ENCODE data around the gene ZWILCH. TPM values are rescaled to one million over a fixed set of nuclear protein-coding genes. Genes with fewer than 3 reads are reported as not detected.
"Not testable (repeated sequence)": the region's sequence is repeated elsewhere in the genome, so short reads cannot be mapped to it uniquely, and the experiment has no call there.

The ZWILCH gene
- total and polyA plus RNA-seq, 2 experiments from 2014 or later = 9.8 to 17.8 TPM

DNA sequence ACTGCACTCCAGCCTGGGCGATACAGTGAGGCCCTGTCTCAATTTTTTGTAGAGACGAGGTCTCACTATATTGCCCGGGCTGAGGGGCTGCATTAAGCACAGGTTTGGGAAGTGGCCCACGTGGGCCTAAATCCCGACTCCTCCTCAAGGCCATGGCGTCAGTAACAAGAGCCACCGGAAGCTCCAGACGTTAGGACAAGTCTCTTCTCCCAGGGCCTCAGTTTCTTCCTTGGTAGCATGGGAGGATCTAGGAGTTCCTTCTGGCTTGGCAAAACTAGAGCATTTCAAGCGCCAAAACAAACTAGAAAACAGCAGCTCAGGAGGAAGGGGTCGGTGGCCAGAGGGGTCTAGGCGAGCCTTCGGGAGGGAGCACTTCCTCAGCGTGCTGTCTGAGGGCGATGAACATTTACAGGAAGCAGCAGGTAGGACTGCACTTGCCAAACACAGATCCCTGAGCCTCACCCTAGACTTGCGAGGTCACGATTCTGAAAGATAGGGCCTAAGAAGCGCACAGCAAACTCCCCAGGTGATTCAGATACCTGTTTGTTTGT lies 8.1 kb upstream of the ZWILCH start:
- no peak for TF ChIP-seq EZH2 (IDR thresholded peaks at IDR 0.05; ENCODE audit: borderline replicate concordance)
- TF ChIP-seq EZH2phosphoT487 (IDR thresholded peaks at IDR 0.05; ENCODE audit: low read depth, severe bottlenecking, unreplicated experiment) = no peak
- TF ChIP-seq, protein P1, sequence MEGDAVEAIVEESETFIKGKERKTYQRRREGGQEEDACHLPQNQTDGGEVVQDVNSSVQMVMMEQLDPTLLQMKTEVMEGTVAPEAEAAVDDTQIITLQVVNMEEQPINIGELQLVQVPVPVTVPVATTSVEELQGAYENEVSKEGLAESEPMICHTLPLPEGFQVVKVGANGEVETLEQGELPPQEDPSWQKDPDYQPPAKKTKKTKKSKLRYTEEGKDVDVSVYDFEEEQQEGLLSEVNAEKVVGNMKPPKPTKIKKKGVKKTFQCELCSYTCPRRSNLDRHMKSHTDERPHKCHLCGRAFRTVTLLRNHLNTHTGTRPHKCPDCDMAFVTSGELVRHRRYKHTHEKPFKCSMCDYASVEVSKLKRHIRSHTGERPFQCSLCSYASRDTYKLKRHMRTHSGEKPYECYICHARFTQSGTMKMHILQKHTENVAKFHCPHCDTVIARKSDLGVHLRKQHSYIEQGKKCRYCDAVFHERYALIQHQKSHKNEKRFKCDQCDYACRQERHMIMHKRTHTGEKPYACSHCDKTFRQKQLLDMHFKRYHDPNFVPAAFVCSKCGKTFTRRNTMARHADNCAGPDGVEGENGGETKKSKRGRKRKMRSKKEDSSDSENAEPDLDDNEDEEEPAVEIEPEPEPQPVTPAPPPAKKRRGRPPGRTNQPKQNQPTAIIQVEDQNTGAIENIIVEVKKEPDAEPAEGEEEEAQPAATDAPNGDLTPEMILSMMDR (IDR thresholded peaks at IDR 0.05; ENCODE audit: poor library complexity) = no peak
- peaks cover 11% of the 10 kb centered on the region for H3K4me1 ChIP-seq (ENCODE audit: insufficient read depth)
- H3K27me3 ChIP-seq = no peaks in the 10 kb centered on the region
- peak overlapping the region; percentile 87 for H3K4me3 ChIP-seq
- H3K27ac ChIP-seq = peak overlapping the region; percentile 95
- H3K9me2 ChIP-seq (replicated peaks; ENCODE audit: insufficient read depth) = no peaks in the 10 kb centered on the region
- peaks cover 4% of the 10 kb centered on the region for H3K36me3 ChIP-seq (replicated peaks; ENCODE audit: insufficient read depth, low read depth)
- H3K9me3 ChIP-seq (ENCODE audit: low read depth) = no peaks in the 10 kb centered on the region
- H3K4me2 ChIP-seq = peak overlapping the region; percentile 96
- H4K20me1 ChIP-seq (ENCODE audit: insufficient read depth, poor library complexity, severe bottlenecking) = peaks cover 9% of the 10 kb centered on the region
- DNase-seq (ENCODE audit: low spot score) = no peak
- peak overlapping the region; percentile 65 for H2AFZ ChIP-seq
- 31% methylated on average over 17 of the region's 17 CpGs for WGBS (ENCODE audit: low lambda C conversion rate, missing lambda C conversion rate)
- peaks cover 48% of the 10 kb centered on the region for H3K79me2 ChIP-seq

DNA sequence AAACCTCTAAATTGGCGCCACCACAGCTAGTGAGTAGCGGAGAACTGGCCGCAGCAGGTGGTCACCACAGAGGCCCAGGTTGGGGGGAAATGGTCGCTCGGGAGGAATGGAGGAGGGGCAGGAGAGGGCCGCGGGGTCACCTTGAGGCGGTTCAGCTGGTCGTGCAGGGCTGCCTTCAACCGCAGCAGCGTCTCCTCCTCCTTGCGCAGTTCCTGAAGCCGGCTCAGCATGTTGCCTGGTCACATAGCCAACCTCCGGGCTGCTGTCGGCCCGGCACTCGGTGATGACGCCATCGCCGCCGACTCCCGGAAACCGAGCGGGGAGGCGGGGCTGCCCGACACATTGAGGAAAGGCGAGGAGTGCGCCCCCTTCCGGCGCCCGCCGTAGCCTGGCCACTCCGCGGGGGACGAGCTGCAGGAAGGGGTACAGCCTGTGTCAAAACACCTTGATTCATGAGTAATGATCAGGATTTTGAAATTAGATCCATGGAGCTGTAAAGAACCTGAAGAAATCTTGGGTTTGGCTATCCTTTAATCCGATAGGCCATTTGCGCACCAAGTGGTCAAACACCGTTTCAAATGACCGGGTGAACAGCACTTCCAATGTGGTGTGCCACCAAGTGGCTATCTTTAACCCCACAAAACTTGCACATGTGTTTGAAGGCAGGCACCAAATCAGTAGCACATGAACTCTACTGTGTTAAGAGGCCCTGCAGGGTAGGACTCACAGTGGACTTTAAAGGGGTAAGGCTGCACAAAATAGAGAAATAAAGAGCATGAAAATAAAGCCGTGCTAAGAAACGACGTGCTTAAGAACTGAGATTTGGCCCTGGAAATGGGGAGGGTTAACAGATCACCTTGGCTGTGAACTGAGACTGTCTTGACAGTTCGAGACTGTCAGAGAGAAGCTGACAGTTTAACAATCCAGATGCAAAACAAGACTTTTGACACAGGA lies 7.3 kb upstream of the ZWILCH start, which contains the start of gene SNAPC5:
SNAPC5 (minus strand) TSS at position 261 of the 954 bp plus-strand sequence; CDS start at position 230, 31 bp downstream.
- WGBS (ENCODE audit: low lambda C conversion rate, missing lambda C conversion rate) = 13% methylated on average over 43 of the region's 43 CpGs
- H3K79me2 ChIP-seq = peaks cover 55% of the 10 kb centered on the region
- peak within 1 kb of the TSS; percentile 65 for H2AFZ ChIP-seq
- no peaks in the 10 kb centered on the region for H3K27me3 ChIP-seq
- peaks cover 15% of the 10 kb centered on the region for H4K20me1 ChIP-seq (ENCODE audit: insufficient read depth, poor library complexity, severe bottlenecking)
- DNase-seq (ENCODE audit: low spot score) = peak; percentile 98
- H3K9me3 ChIP-seq (ENCODE audit: low read depth) = no peaks in the 10 kb centered on the region
- H3K9me2 ChIP-seq (replicated peaks; ENCODE audit: insufficient read depth) = no peaks in the 10 kb centered on the region
- H3K4me3 ChIP-seq = peak within 1 kb of the TSS; percentile 87
- peak within 1 kb of the TSS; percentile 96 for H3K4me2 ChIP-seq
- H3K4me1 ChIP-seq (ENCODE audit: insufficient read depth) = peaks cover 19% of the 10 kb centered on the region
- H3K27ac ChIP-seq = peak within 1 kb of the TSS; percentile 95
- no peak for TF ChIP-seq EZH2phosphoT487 (IDR thresholded peaks at IDR 0.05; ENCODE audit: low read depth, severe bottlenecking, unreplicated experiment)
- TF ChIP-seq, protein P1 (IDR thresholded peaks at IDR 0.05; ENCODE audit: poor library complexity) = peak; percentile 96
- peaks cover 11% of the 10 kb centered on the region for H3K36me3 ChIP-seq (replicated peaks; ENCODE audit: insufficient read depth, low read depth)

DNA sequence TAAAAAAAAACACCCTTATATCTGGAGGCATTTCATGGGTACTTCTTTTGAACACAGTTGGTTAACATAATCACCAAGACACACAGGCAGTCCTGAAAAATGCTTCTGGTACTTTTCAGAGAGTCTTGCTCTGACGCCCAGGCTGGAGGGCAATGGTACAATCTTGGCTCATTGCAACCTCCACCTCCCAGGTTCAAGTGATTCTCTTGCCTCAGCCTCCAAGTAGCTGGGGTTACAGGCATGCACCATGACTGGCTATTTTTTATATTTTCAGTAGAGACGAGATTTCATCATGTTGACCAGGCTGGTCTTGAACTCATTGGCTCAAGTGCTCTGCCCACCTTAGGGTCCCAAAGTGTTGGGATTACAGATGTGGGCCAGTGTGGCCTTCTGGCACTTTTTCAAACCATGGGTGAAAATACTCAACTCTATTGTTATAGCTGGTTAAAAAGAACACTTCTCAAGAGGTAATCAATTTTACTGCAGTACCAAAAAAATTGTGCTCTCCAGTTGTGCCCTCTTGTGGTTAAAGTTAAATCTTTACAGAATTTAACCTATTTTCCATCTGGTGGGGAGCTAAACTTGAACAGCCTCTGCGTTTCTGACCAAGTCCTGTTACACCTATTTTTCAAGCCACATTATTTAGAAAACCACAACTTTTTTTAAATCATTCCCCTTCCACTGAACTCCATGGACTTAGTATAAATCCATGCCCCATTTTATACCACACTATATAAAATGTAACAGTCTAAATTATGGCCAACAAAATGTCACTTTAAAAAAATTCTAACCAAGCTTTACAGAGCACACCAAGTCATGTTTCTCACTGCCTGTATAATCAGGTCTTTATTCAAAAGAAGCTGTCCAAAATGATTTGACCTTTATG lies 6.4 kb upstream of the ZWILCH start:
- Histone ChIP-seq H2AFZ (no peak overlapping the region), H3K36me3 (replicated peaks; ENCODE audit: insufficient read depth, low read depth) (peaks cover 11% of the 10 kb centered on the region), H3K9me2 (replicated peaks; ENCODE audit: insufficient read depth) (no peaks in the 10 kb centered on the region), H4K20me1 (ENCODE audit: insufficient read depth, poor library complexity, severe bottlenecking) (peaks cover 25% of the 10 kb centered on the region), H3K9me3 (ENCODE audit: low read depth) (no peaks in the 10 kb centered on the region), H3K4me3 (no peak overlapping the region), H3K4me1 (ENCODE audit: insufficient read depth) (peaks cover 23% of the 10 kb centered on the region), H3K4me2 (no peak overlapping the region), H3K27ac (peak overlapping the region; percentile 63), H3K27me3 (no peaks in the 10 kb centered on the region), H3K79me2 (peaks cover 65% of the 10 kb centered on the region)
- WGBS (ENCODE audit: low lambda C conversion rate, missing lambda C conversion rate) = 74% methylated on average over 3 of the region's 3 CpGs
- peak; percentile 24 for DNase-seq (ENCODE audit: low spot score)
- TF ChIP-seq, protein P1 (IDR thresholded peaks at IDR 0.05; ENCODE audit: poor library complexity) = peak; percentile 50
- TF ChIP-seq EZH2phosphoT487 (IDR thresholded peaks at IDR 0.05; ENCODE audit: low read depth, severe bottlenecking, unreplicated experiment) = no peak

DNA sequence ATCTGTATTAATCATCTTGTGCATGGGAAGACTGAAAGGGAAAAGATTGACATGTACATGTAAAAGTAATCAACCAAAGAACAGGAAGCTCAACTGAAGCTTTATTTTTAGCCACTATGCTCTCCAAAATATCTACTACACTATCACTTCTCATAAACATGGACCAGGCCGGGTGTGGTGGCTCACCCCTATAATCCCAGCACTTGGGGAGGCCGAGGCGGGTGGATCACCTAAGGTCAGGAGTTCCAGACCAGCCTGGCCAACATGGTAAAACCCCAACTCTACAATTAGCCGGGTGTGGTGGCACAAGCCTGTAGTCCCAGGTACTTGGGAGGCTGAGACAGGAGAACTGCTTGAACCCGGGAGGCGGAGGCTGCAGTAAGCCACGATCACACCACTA lies 4.8 kb upstream of the ZWILCH start:
- H3K4me3 ChIP-seq; H3K9me2 ChIP-seq (replicated peaks; ENCODE audit: insufficient read depth); H3K4me2 ChIP-seq; H3K9me3 ChIP-seq (ENCODE audit: low read depth); H3K27ac ChIP-seq; DNase-seq (ENCODE audit: low spot score); H3K27me3 ChIP-seq; H2AFZ ChIP-seq: not testable (repeated sequence)
- WGBS (ENCODE audit: low lambda C conversion rate, missing lambda C conversion rate) = 95% methylated on average over 7 of the region's 7 CpGs
- H3K79me2 ChIP-seq = peaks cover 63% of the 10 kb centered on the region
- peaks cover 23% of the 10 kb centered on the region for H3K4me1 ChIP-seq (ENCODE audit: insufficient read depth)
- H3K36me3 ChIP-seq (replicated peaks; ENCODE audit: insufficient read depth, low read depth) = peaks cover 11% of the 10 kb centered on the region
- H4K20me1 ChIP-seq (ENCODE audit: insufficient read depth, poor library complexity, severe bottlenecking) = peaks cover 31% of the 10 kb centered on the region
